T-helper 22 cell (primary cell): ENCODE results near the gene GMPR.
"Not testable (repeated sequence)": the region's sequence is repeated elsewhere in the genome, so short reads cannot be mapped to it uniquely, and the experiment has no call there.

ENCODE experiments used
- DNase-seq: peaks from one replicate; pipeline ENCODE4 v3.0.0-alpha.2; 2020; ENCODE audit warnings: low read depth

Gene GMPR

GRCh38 chr6:16225062-16225731, 13.2 kb upstream of the GMPR start:
- DNase-seq = not testable (repeated sequence)

- DNase-seq = not testable (repeated sequence)
Measured at GRCh38 chr6:16226117-16227047, 12.0 kb upstream of the GMPR start.

DNA sequence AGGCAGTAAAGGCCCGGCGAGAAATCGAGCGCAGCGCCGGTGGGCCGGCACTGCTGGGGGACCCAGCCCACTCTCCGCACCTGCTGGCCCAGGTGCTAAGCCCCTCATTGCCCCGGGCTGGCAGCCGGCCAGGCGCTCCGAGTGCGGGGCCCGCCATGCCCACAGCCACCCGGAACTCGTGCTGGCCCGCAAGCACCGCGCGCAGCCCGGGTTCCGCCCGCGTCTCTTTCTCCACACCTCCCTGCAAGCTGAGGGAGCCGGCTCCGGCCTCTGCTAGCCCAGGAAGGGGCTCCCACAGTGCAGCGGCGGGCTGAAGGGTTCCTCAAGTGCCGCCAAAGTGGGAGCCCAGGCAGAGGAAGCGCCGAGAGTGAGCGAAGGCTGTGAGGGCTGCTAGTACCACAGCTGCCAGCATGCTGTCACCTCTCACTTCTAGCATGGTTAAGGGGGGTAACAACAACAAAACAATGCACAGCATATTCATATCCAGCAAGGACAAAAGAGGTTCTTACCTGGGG, 11.3 kb upstream of the GMPR start:
- no peak for DNase-seq

- DNase-seq = no peak
Measured at GRCh38 chr6:16227605-16228004, 10.8 kb upstream of the GMPR start.

DNA sequence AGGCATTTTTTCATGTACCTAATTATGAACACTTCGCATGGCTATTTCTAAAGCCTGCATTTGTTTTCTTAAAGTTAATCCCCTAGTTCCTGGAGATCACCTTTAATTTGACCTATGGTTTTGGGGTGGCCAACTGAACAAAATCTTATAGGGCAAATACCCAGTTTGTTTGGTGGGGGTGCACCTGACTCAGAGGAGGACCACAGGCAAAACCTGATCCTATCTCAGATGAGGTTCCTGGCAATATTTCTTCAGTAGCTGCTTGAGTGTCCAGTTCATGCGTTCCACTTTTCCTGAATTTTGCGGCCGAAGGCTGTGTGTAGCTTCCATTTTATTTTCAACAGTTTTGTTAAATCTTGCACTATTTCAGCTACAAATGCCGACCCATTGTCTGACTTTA, 10.3 kb upstream of the GMPR start:
- no peak for DNase-seq

GRCh38 chr6:16228709-16229665, 9.4 kb upstream of the GMPR start:
- no peak for DNase-seq

DNA sequence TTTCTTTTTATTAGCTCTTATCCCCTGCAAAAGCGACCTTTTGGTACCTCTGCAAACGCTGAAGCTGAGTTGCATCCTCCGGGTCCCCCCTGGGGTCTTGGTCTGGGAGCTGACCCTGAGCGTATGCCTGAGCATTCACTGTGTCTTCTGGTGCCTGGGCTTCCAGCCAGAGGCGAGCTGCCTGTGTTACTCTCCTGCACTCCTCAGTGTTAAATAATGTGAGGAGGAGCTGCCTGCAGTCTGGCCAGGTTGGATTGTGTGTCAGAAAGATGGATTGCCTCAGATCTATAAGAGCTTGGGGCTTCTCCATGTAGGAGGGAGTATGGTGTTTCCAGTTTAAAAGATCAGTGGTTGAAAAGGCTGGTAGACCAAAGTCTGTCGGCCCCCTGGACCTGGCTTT, 8.7 kb upstream of the GMPR start:
- DNase-seq = no peak

GRCh38 chr6:16230953-16231352, 7.4 kb upstream of the GMPR start:
- DNase-seq = no peak

DNA sequence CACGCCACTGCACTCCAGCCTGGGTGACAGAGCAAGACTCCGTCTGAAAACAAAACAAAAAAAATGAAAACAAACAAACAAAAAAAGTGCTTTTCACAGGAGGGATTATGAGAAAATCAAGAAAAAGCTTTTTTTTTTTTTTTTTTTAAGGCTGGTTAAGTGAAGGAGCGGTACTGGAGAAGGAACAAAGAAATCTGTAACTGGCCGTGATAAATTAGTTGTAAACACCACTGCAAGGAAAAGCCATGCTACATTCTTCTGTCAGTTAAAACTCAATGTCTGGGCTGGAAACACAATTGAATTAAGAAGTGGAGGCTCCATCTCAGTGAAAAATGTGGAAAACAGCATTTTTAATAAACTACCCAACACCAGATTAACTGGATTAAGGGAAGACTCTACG, 6.3 kb upstream of the GMPR start:
- no peak for DNase-seq

GRCh38 chr6:16236009-16236501, 2.3 kb upstream of the GMPR start:
- no peak for DNase-seq

DNA sequence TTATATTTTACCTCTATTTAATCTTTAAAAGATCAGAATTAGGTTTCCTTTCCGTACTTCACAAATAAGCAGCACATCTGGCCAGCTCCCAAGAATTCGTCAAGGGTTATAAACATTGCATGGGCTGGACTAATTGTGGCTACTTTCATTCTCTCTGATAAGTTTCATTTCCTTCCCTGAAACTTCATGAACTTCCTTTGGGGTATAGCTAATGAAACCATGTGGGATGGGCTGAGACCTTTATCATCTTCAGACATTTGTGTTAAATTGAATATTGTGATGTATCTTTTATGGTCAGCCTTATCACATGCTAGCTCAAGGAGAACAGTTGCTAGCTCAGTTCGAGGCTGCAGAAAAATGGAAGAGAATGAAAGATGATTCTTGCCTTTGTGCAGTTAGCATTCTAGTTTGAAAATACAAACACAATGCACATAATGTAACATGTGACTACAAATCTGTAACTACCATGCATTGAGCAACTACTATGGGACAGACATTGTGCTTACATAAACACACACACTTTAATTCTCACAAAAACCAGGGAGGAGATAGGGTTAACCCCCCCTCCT, 1.7 kb upstream of the GMPR start:
- DNase-seq = no peak

DNA sequence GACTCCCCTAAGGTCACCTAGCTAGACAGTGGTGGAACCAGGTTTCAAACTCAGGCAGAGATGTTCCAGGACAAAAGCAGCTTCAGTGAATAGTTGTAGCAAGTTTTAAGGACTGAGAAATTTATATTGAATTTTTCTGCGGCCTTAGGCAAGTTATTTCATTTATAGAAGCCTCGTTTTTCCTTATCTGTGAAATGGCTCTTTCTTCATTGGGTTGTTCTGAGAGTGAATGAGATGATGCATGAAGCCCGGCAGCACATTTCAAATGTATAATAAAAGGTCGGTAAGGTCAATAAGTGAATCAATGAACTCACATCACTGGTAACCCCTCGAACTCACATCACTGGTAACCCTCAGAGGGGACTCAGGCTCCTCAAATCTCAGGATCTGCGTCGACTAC, 1.1 kb upstream of the GMPR start:
- DNase-seq = no peak

DNA sequence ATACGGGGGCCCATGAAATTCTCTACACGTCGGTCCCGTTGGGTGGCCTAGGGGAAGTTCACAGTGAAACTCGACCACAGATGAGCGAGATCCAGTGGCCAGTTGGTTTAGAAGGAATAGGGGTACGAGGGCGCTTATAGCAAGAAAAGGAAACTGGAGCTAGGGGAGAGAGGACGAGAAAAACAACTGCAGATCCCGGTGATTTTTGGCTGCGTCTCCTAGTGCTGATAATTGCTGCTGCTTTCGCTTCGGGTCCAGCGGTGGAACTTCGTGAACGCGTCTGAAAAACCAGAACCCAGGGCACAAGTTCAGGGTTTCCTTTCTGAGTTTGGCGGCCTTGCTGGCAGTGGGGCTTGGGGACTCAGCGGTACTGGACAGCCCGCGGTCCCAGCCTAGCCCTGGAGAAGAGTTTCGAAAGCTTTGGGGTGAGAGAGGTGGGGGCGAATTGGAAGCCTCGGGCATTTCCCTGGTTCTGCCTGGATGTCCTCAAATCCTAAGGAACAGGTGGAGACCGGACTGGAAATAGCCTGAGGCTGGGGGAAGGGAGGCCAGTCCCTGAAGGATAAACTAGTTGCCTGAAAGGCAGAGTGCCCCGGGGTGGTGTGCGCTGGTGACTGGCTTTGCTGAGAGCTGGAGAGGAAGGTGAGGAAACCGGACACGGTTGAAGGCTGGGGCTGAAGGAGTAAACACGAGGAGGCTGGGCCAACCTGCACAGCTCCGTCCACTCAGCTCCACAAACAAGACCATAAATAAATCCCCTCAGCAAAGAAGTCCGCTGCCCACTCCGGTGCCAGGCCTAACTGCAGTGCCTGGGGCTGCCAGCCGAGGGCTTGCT, 793 bp downstream of the GMPR start:
- DNase-seq = no peak

GRCh38 chr6:16239798-16240123, 1.4 kb downstream of the GMPR start:
- no peak for DNase-seq

DNA sequence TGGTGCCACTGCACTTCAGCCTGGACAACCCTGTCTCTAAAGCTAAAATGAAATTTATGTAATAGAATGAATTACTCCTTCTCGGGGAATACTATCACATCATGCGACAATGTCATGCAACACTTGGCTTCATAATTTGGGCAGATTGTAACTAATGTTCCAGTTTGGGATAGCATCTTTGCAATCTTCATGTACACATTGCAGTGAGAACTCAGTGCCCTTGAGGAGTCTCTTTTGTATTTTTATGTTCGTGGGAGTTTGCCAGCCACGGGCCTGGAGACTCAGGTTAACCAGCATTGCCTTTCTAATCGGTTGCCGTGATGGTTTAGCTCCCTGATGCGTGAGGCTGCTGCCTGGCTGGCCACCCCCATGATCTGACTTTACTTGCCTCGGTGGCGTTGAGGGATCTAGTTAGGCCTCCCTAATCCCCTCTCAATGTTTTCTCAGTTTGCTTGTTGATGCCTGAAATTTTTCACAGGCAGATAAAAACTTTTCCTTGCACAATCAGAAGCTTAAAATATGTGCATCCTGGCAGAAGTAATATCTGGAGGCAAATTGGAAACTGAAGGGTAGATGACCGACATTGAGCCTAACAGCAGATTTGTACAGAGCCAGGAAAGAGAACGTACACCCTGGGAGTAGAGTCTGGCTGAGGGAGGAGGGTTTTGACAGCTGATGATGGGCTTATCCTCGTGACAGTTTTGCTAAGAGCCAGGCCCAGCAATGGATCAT, 2.4 kb downstream of the GMPR start:
- DNase-seq = no peak

- DNase-seq = no peak
Measured at GRCh38 chr6:16241321-16241689, 2.9 kb downstream of the GMPR start.

GRCh38 chr6:16243055-16243454, 4.7 kb downstream of the GMPR start:
- no peak for DNase-seq

DNA sequence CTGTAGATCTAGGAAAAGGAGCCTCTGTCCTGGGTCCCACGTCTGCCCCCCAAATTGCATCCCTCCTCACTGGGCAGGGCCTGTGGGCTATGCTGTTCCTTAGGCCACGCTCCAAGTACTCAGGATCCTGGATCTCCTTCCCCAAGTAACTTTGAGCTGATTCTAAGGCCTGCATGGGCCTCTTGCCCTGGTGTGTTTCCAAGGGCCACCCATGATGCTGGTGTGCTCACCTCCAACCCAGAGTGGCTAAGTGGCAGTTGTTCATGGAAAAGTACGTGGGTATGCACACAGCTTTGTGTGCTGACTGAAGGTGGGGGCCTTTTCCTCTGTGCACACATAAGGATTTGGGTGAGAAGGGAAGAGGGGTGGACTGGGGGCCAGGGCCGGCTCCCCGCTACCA, 5.3 kb downstream of the GMPR start:
- no peak for DNase-seq

GRCh38 chr6:16244446-16244845, 6.1 kb downstream of the GMPR start:
- no peak for DNase-seq

DNA sequence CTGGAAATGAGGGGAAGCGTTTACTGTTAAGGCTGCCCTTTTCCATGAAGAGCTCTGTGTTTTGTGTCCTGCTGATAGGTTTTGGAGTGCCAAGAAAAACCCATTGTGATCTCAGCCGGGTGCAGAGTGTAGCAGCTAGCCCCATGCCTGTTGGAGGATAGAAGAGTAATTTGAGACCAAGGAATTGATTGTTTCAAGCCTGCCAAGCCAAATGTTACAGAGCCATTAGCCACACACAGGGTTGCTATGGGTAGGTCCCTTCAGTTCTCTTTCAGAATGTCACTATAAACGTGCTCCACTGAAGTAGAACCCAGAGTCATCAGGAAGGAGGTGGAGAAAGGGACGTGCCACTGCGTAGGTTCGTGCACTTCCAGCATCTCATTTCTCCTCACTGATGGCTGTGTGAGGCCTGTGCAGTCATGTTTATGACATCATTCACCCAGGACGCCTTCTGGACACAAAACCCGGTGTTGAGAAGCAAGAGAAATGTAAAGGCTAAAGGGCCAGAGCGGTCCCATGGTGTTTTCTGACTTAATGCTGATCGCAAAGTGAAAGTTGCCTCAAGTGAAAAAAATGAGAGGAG, 6.6 kb downstream of the GMPR start:
- no peak for DNase-seq
